ENCODE measurements around the gene KAZN. TPM values are rescaled to one million over a fixed set of nuclear protein-coding genes. Genes with fewer than 3 reads are reported as not detected.
A peak's percentile ranks its signal among the peaks of the same experiment; 100 is the strongest.

The KAZN gene
- total and polyA plus RNA-seq, 8 donors, result 1.2 to 50.7 (median 6.8) TPM

DNA sequence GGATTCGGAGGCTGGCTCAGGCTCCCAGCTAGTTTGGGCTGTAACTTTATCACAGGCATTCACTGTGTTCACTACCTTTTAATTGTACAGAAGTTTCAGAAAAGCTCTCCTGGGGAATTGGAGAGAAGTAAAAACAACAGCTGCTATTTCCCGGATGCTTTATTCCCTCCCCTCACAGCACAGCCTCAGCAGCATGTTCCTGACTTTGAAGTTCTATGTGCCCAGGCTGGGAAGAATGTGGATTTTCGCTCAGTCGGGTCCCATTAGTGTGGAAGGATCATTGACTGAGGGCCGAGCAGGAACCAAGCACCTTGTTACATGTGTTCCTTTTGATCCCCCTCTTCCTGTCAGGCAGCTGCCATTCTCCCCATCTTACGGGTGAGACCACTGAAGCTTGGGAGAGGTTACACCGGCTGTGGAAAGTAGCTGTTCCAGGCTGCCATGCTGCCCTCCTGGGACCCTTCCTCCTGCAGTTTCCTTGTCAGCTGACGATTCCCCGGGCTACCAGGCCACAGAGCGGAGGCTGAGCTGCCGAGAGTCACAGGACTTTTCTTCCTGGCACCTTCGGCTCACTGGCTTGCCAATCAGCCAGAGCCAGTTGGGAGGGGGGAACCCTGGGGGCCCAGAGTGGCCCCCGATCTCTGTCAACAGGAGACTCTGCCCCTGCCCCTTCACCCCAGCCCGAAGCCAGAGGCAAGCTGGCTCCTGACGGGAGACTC is 331.9 kb downstream of the KAZN start:
- no peak for DNase-seq
- intact Hi-C loops (cut with DNase I; ENCODE audit: low total_unique reads), result no loop called here
- Histone ChIP-seq H3K4me1 (peaks cover 9 to 22% (median 14%) of the 10 kb centered on the region in 4 donors), H3K9me3 (no peaks in the 10 kb centered on the region), H3K27ac (peak overlapping the region in 1 of 5 donors; percentile 8), H3K27me3 (peaks cover 0 to 37% (median 0%) of the 10 kb centered on the region in 3 donors), H3K4me3 (no peak overlapping the region), H3K36me3 (no peaks in the 10 kb centered on the region)
- WGBS, 5 donors, result 78 to 89% (median 82%) methylated on average over 15 of the region's 15 CpGs
- TF ChIP-seq POLR2A (IDR thresholded peaks at IDR 0.05), result no peak
- no peak for TF ChIP-seq POLR2AphosphoS5 (IDR thresholded peaks at IDR 0.05)
- no peak for TF ChIP-seq EP300 (IDR thresholded peaks at IDR 0.05)

DNA sequence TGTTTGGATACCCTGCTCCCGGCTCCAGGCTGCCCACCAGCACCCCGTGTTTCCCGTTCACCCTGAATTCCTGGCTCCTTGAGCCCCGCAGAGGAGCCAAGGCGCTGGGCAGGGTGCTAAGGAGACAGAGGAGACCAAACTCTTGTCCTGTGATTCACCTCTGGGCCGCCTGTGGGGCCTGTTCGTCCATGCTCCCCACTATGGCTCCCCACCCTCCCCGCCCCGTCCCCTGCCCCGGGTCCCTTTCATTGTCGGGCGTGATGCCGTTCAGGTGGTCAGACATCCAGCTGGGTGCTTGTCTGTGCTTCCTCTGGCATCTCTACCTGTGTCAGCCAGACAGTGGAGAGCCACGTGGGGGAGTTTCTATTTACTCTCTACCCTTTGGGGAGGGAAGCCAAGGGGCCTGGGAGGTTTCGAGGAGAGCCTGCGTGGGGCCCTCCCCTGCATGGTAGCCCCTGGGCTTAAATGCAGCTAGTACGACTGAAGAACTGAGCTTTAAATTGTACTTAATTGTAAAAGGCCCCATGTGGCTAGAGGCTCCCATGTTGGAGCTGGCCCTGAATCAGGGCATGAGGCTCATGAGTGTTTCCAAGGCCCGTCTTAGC is 333.7 kb downstream of the KAZN start:
- Histone ChIP-seq H3K36me3 (no peaks in the 10 kb centered on the region), H3K9me3 (no peaks in the 10 kb centered on the region), H3K27me3 (peaks cover 0 to 20% (median 0%) of the 10 kb centered on the region in 3 donors), H3K4me1 (peaks cover 7 to 14% (median 9%) of the 10 kb centered on the region in 4 donors), H3K27ac (no peak overlapping the region), H3K4me3 (no peak overlapping the region)
- intact Hi-C loops (cut with DNase I; ENCODE audit: low total_unique reads), result no loop called here
- DNase-seq, result no peak
- 84 to 95% (median 93%) methylated on average over 11 to 18 of the region's 18 CpGs for WGBS, 5 donors
- TF ChIP-seq POLR2A (IDR thresholded peaks at IDR 0.05), result no peak
- TF ChIP-seq, protein P1, sequence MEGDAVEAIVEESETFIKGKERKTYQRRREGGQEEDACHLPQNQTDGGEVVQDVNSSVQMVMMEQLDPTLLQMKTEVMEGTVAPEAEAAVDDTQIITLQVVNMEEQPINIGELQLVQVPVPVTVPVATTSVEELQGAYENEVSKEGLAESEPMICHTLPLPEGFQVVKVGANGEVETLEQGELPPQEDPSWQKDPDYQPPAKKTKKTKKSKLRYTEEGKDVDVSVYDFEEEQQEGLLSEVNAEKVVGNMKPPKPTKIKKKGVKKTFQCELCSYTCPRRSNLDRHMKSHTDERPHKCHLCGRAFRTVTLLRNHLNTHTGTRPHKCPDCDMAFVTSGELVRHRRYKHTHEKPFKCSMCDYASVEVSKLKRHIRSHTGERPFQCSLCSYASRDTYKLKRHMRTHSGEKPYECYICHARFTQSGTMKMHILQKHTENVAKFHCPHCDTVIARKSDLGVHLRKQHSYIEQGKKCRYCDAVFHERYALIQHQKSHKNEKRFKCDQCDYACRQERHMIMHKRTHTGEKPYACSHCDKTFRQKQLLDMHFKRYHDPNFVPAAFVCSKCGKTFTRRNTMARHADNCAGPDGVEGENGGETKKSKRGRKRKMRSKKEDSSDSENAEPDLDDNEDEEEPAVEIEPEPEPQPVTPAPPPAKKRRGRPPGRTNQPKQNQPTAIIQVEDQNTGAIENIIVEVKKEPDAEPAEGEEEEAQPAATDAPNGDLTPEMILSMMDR (IDR thresholded peaks at IDR 0.05), result no peak
- TF ChIP-seq POLR2AphosphoS5 (IDR thresholded peaks at IDR 0.05), result no peak
- no peak for TF ChIP-seq EP300 (IDR thresholded peaks at IDR 0.05)

DNA sequence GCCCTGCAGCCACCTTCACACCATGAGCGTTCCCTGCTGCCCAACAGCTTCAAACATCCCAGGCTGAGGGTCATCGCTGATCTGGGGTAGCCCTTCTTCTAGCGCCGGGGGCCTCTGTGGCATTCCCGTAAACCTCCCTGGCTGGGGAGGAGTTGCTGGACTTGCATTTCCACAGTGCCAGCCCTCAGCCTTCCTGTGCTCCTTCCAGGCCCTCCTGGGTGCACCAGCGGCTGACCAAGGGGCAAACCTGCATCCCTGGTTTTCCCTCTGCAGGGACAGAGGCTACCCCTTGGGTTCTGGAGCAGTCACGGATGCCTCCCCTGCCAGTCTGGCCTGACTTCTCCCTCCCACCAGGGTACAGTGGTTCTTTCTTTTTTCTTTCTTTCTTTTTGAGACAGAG is 336.4 kb downstream of the KAZN start:
- intact Hi-C loops (cut with DNase I; ENCODE audit: low total_unique reads), result no loop called here
- no peak for TF ChIP-seq POLR2A (IDR thresholded peaks at IDR 0.05)
- TF ChIP-seq, protein P1 (IDR thresholded peaks at IDR 0.05), result no peak
- no peak for TF ChIP-seq EP300 (IDR thresholded peaks at IDR 0.05)
- TF ChIP-seq POLR2AphosphoS5 (IDR thresholded peaks at IDR 0.05), result no peak
- Histone ChIP-seq H3K27me3 (peaks cover 0 to 1% (median 0%) of the 10 kb centered on the region in 3 donors), H3K27ac (no peak overlapping the region), H3K4me3 (no peak overlapping the region), H3K9me3 (no peaks in the 10 kb centered on the region), H3K4me1 (peaks cover 1 to 7% (median 3%) of the 10 kb centered on the region in 4 donors), H3K36me3 (no peaks in the 10 kb centered on the region)
- WGBS, 5 donors, result 86 to 96% (median 88%) methylated on average over 7 of the region's 7 CpGs
- DNase-seq, result no peak

DNA sequence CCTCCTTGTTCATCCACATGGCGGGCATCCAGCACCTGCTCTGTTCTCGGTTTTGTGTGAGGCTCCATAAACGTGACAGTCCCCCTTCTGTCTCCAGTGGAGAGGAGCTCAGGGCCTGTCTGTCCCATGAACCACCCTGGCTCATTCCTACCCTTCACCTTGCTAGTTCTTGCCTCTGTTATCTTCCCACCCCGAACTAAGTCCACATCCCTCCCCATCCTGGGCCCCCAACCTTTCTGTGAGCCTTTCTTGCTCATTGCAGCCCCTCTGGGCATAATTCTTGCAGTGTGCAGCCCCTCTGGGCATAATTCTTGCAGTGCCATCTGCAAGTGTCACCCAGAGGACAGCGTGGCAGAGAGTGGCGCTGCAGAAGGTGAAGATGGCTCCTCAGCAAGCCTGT is 338.3 kb downstream of the KAZN start:
- Histone ChIP-seq H3K9me3 (no peaks in the 10 kb centered on the region), H3K4me1 (peaks cover 0 to 11% (median 0%) of the 10 kb centered on the region in 4 donors), H3K4me3 (no peak overlapping the region), H3K36me3 (no peaks in the 10 kb centered on the region), H3K27me3 (no peaks in the 10 kb centered on the region), H3K27ac (no peak overlapping the region)
- 66 to 86% (median 74%) methylated on average over 6 of the region's 6 CpGs for WGBS, 5 donors
- no peak for DNase-seq
- TF ChIP-seq POLR2A (IDR thresholded peaks at IDR 0.05) (no peak), POLR2AphosphoS5 (IDR thresholded peaks at IDR 0.05) (no peak), EP300 (IDR thresholded peaks at IDR 0.05) (no peak)
- TF ChIP-seq, protein P1 (IDR thresholded peaks at IDR 0.05), result no peak
- intact Hi-C loops (cut with DNase I; ENCODE audit: low total_unique reads), result no loop called here
